HEK293T (cell line): ENCODE data around the gene CBFA2T3.

Experiments used
- ARNT ChIP-seq: fragments of 450-650 bp; IDR thresholded peaks from 2 replicates; pipeline ENCODE4 v1.6.1; 2017; ENCODE audit warnings: mild to moderate bottlenecking
- BHLHE40 ChIP-seq: fragments of 450-650 bp; IDR thresholded peaks from 2 replicates; pipeline ENCODE4 v1.6.1; 2016; ENCODE audit warnings: mild to moderate bottlenecking, moderate library complexity, borderline replicate concordance
- ELF4 ChIP-seq: fragments of 450-650 bp; IDR thresholded peaks from 2 replicates; pipeline ENCODE4 v1.6.1; 2017; ENCODE audit warnings: antibody characterized with exemption
- FOXK2 ChIP-seq: fragments of 450-650 bp; IDR thresholded peaks from 2 replicates; pipeline ENCODE4 v1.6.1; 2016; ENCODE audit warnings: mild to moderate bottlenecking
- FOXM1 ChIP-seq: fragments of 450-650 bp; IDR thresholded peaks from 2 replicates; pipeline ENCODE4 v1.6.1; 2017; ENCODE audit warnings: mild to moderate bottlenecking, borderline replicate concordance
- L3MBTL2 ChIP-seq: fragments of 450-650 bp; conservative IDR thresholded peaks from 2 replicates; pipeline ENCODE4 v1.6.1; 2016; ENCODE audit warnings: mild to moderate bottlenecking
- LEF1 ChIP-seq: fragments of 450-650 bp; IDR thresholded peaks from 2 replicates; pipeline ENCODE4 v1.6.1; 2017; ENCODE audit warnings: mild to moderate bottlenecking, borderline replicate concordance
- NFRKB ChIP-seq: fragments of 450-650 bp; IDR thresholded peaks from 2 replicates; pipeline ENCODE4 v1.6.1; 2016; ENCODE audit warnings: mild to moderate bottlenecking, moderate library complexity
- SP1 ChIP-seq: fragments of 450-650 bp; IDR thresholded peaks from 2 replicates; pipeline ENCODE4 v1.6.1; 2017
- SUZ12 ChIP-seq: fragments of 450-650 bp; IDR thresholded peaks from 2 replicates; pipeline ENCODE4 v1.6.1; 2016; ENCODE audit warnings: mild to moderate bottlenecking
- TARDBP ChIP-seq: fragments of 450-650 bp; IDR thresholded peaks from 2 replicates; pipeline ENCODE4 v1.6.1; 2016

- no peak for TF ChIP-seq FOXK2
- no peak for TF ChIP-seq NFRKB
- TF ChIP-seq FOXM1: no peak
- no peak for TF ChIP-seq SUZ12
- no peak for TF ChIP-seq ELF4
- no peak for TF ChIP-seq L3MBTL2
- TF ChIP-seq TARDBP: no peak
- TF ChIP-seq ARNT: no peak
- no peak for TF ChIP-seq SP1
- TF ChIP-seq LEF1: no peak
- no peak for TF ChIP-seq BHLHE40
Measured at GRCh38 chr16:88886845-88887521, 90.0 kb downstream of the CBFA2T3 start.
